Fibroblast of pulmonary artery (primary cell): Measurements from ENCODE around the gene ZFAND6.

Source experiments
- DNase-seq: peaks from one replicate; pipeline ENCODE4 v3.0.0-alpha.2; 2010; ENCODE audit warnings: low read depth
- H3K4me3 ChIP-seq: replicated peaks from 2 replicates; pipeline ENCODE4 v1.5.1; 2011; ENCODE audit warnings: low read depth, mild to moderate bottlenecking, control low read depth, low read length, moderate library complexity
- CTCF ChIP-seq: IDR thresholded peaks from 2 replicates; pipeline ENCODE4 v1.5.1; 2011; ENCODE audit warnings: mild to moderate bottlenecking, control low read depth, low read length, inconsistent platforms; ENCODE audit errors: missing control alignments

Gene ZFAND6

GRCh38 chr15:80107204-80107603 is 47.7 kb downstream of the ZFAND6 start:
- H3K4me3 ChIP-seq = no peak overlapping the region
- DNase-seq = no peak
- TF ChIP-seq CTCF = no peak

GRCh38 chr15:80107774-80108173 is 48.3 kb downstream of the ZFAND6 start:
- H3K4me3 ChIP-seq = no peak overlapping the region
- no peak for TF ChIP-seq CTCF
- no peak for DNase-seq

- no peak for TF ChIP-seq CTCF
- no peak for DNase-seq
- no peak overlapping the region for H3K4me3 ChIP-seq
Observed at GRCh38 chr15:80109388-80109787, 49.9 kb downstream of the ZFAND6 start.

GRCh38 chr15:80110920-80111319 is 51.4 kb downstream of the ZFAND6 start:
- TF ChIP-seq CTCF = no peak
- no peak for DNase-seq
- no peak overlapping the region for H3K4me3 ChIP-seq

- no peak overlapping the region for H3K4me3 ChIP-seq
- no peak for TF ChIP-seq CTCF
- DNase-seq = no peak
Observed at GRCh38 chr15:80114114-80114513, 54.6 kb downstream of the ZFAND6 start.

GRCh38 chr15:80115021-80115420 is 55.5 kb downstream of the ZFAND6 start:
- no peak for DNase-seq
- no peak for TF ChIP-seq CTCF
- no peak overlapping the region for H3K4me3 ChIP-seq

GRCh38 chr15:80118956-80119355 is 59.5 kb downstream of the ZFAND6 start:
- H3K4me3 ChIP-seq = no peak overlapping the region
- no peak for DNase-seq
- no peak for TF ChIP-seq CTCF
